HG03575 (cell line): ENCODE data around the gene TAF5L.
"Not testable (repeated sequence)": the region's sequence is repeated elsewhere in the genome, so short reads cannot be mapped to it uniquely, and the experiment has no call there.

Experiments
- ATAC-seq: cut with Tn5 transposase; IDR thresholded peaks from one replicate; pipeline ENCODE4 v1.9.1; 2021; ENCODE audit not compliant: unreplicated experiment, insufficient number of reproducible peaks, low FRiP score; ENCODE audit errors: extremely low read depth

TAF5L gene

DNA sequence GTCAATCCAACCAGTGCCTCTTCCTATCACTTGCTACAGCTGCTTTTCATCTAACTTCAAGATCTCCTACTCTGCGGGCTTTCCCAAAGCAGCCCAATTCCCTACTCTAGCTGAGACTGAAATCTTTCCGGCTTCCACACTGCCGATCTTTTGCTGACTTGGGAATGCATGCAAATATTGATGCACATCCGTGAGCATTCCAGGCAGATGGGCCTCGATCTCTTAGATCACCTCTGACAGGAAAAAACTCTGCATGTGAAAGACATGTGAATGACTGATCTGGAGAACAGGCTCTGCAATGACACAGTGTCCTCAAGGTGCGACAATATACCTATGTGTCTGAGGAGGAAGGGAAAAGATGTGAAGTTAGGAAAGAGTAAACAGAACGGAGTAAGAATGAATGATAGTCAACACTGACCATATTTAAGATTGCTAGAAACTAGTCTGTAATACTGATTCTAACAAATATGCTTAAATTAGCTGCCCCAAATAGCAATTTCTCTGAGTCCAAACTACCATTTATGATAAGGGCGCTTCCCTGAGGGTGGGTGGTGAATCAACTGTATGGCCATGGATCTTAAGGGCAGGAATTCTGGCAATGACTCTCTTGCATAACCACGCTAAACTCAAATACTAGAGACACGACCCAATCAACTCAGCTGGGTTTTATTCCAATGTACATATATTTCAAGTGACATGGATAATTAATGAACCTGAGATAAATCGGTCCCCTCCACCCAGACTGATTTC lies 8.4 kb downstream of the TAF5L start:
- no peak for ATAC-seq

DNA sequence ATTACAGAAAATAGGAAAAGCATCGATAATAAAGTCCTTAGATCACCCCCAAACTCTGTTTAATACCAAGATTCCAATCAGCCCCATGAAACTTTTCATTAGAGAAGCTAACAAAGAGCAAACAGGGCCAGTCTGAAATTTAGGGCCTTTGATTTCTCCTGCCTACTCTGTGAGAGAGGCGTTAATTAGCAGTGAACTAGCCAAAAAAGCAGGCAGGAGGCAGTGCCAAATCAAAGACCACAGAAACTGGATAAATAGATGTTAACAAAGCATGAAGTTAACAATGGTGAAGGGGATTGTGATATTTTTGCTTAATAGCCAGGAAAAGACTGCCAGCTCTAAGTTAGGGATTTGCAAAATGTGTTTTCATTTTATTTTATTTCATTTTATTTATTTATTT lies 11.2 kb downstream of the TAF5L start:
- ATAC-seq, result no peak

DNA sequence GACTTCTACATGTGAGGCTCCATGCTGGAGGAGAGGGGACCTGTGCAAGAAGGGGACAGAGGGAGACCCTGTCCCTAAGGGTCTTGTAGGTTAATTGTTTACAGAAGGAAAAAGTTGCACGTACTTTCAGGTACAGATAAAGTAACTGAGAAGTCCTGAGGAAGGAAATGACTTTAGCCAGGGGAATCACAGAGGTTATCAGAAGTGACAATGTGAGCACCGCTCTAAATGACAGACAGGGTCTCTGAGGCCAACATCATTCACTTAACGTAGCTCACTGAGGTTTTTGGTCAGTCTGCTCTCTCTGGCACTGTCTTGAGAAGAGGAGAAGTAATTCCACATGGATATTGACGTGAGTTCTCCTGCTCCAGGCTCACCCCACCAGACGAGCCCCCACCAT lies 12.0 kb downstream of the TAF5L start:
- no peak for ATAC-seq

DNA sequence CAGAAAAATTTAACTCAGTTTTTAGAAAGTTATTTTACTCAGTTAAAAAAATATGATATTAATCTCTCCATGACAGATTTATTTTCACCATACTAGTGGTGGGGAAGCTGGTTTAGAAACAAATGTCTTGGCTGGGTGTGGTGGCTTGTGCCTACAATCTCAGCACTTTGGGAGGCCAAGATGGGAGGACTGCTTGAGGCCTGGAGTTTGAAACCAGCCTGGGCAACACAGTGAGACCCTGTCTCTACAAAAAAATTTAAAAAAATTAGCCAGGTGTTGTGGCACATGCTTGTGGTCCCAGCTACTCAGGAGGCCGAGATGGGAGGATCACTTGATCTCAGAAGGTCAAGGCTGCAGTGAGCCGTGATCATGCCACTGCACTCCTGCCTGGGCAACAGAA lies 17.3 kb downstream of the TAF5L start:
- no peak for ATAC-seq

DNA sequence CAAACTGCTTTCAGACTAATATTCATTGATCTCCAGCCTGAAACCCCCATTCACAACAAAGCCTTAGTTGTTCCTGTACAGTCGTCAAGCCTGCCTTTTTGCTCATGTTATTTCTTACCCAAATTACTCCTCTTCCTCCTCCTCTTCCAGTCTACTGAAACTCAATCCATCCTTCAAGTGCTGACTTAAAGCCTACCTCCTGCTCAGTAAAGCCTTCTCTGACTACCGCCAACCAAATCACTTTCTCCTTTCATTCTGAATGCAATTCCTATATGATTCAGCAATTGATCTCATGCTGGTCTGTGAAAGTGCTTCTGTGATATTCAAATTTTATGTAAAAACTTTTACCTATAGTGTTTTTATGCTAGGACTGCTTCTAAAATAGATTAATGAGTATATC lies 18.6 kb downstream of the TAF5L start:
- no peak for ATAC-seq

DNA sequence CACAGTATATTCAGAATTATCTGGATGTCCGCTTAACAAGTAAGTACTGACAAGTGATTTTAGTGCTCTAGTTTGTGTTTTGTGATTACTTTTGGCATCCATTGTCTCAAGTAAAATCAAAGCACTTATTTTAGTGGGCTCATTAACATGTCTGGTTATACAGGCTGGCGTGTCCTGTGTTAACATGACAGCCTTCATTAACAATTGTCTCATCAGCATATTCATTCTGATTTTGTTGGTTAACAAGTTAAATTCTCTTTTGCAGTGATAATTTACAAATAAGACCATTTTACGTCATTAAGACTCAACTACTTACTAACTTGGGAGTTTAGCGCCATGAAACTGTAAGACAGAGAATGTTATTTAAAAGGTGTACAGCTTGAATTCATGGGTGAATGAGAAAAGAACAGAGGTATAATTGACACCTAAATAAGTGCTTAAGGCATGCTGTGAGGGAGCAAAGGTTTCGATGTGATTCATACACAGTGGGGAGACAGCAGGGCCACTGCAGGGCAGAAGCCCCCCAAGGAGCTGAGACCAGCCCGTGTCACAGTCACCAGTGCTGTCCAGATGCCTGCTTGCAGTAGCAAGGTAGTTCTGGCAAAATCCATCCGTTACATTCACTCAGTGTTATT lies 22.4 kb downstream of the TAF5L start:
- no peak for ATAC-seq

DNA sequence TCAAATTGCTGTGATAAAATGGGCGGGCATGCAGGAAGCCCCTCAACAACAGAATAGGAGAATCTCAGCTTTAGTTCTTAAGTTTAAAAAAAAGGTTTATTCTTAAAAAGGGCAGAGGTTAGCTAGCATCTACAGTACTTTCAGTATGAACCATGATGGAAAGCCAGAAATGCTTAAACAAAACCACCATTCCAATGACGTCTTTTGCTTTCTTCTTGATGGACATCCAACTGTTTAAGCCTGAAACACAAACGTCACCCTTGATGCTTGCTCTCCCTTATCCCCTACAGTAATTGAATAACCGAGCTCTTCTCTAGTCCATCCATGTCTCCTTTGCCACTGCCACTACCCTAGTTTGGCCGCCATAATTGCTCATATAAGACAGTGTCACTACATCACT lies 25.7 kb downstream of the TAF5L start:
- ATAC-seq, result no peak

DNA sequence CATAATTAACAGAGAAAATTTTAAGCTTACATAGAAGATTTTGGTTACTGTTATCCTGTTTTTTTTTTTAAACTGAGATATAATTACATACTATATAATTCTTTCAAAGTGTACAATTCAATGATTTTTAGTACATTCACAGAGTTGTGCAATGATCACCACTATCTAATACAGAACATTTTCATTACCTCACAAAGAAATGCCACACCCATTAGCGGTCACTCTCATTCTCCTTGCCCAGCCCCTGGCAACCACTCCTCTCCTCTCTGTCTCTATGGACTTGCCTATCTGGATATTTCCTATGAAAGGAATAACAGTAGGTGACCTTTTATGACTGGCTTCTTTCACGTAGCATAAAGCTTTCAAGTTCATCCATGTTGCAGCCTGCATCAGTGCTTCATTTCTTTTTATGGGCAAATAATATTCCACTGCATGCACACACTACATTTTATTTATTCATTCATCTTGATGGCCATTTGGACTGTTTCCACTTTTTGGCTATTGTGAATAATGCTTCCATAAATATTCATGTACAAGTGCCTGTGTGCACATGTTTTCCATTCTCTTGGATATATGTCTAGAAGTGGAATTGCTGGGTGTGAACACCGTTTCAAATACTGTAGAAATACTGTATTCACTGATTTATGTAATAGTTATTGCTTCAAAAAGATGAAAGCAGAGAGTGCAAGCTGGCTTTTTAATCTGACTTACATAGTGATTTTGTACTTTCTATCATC lies 26.5 kb downstream of the TAF5L start:
- no peak for ATAC-seq

DNA sequence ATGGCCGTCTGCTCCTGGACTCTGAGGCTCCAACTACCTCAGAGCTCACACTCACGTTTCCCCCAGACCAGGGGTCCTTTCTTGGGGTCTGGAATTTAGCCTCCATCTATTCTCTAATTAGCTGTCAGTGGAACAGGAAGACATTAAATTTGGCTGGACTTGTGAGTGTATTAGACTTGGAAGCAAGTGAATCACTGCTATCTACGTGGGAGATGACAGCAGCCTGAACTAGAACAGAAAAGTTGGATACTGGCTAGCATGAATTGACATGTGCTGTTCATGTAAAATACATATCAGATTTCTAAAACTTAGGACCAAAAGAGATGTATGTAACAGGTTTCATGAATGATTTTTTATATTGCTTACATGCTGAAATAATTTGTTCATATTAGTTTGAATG lies 28.0 kb downstream of the TAF5L start:
- ATAC-seq, result no peak

DNA sequence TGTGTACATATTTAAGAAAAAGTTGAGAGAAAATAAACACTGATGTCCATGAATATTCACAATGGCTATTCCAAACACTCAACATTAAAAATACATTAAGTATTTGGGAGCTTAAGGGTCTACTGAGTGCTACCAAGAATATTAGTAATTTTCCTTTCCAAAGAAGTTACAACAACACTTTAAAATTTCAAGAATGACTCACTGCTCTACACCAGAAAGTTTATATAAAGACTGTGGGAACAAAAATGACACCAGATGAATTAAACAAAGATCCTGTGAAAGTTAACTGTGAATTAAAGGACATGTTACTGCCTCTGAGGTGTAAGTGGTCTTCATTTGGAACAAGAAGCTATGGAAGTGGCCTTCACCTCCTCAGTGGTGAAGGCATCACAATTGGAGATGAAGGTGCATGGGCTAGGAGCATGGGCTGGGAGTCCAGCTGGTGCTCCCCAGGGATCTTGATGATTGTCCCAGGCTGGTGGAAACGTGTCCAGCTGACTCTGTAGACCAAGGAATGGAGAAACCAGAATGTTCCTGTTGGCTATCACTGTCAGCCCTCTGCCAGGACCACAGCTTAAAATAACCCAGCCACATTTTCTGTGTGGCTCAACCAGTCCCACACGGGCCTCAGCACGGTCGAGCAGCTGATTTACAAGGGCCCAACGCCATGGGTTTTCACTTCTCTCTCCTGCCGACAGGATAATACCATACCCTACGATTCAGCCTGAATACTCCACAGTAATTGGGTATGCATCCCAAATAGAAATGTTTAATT lies 28.8 kb downstream of the TAF5L start:
- no peak for ATAC-seq

DNA sequence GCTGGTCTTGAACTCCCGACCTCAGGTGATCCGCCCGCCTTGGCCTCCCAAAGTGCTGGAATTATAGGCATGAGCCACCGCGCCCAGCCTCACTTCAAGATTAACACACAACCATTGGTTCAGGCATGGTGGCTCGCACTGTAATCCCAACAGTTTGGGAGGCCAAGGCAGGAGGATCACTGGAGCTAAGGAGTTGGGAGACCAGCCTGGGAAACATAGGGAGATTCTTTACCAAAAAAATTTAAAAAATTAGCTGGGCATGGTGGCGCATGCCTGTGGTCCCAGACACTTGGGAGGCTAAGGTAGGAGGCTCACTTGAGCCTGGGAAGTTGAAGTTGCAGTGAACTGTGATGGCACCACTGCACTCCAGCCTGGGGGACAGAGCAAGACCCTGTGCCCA lies 30.0 kb downstream of the TAF5L start:
- ATAC-seq, result not testable (repeated sequence)

DNA sequence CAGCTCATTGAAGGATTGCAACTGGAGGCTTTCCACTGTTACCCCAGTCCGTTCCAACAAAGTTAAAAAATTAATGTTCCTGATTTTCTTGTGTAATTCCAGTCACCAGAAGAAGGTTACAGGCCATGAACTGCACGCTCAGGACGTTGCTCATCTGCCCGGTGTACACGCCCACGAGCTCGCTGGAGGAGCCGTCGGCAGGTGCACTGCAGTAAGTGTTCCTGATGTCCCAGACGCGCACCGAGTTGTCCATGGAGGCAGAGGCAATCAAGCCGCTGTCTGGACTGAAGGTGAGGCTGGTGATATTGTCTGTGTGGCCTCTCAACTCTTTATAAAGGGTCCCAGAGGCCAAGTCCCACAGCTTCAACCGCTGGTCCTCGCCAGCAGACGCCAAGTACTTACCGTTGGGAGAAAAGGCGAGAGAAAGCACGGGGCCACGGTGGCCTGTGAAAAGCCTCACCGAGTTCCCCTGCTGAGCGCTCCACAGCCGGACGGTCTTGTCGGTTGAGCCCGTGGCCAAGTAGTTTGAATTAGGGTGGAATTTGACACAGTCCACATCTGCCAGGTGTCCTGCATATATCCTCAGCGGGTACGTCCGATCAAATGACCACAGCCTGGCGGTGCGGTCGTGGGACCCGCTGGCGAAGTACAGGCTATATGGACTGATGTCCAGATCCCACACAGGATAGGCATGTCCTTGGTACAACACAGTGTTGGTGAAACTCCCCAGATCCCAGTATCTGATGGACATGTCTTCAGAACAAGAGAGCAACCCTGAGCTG lies 31.5 kb downstream of the TAF5L start:
- no peak for ATAC-seq

DNA sequence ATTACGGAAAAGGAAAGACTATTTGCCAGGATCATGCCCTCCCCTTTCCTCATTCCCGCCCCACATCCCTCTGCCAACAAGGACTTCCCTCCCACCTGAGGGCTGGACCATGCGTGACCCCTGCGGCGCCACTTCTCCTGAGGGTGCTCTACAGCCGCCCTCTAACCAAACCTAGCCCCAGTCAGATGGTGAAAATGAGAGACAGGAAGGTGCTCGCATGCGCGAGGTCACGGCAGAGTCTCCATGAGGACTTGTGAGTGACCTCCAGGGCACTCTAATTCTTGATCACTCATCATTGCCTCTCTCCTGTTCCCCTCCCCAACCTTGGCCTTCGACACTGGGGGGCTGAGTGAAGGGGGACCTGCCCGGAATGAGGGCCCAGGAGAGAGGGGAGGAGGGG lies 32.1 kb downstream of the TAF5L start:
- no peak for ATAC-seq

DNA sequence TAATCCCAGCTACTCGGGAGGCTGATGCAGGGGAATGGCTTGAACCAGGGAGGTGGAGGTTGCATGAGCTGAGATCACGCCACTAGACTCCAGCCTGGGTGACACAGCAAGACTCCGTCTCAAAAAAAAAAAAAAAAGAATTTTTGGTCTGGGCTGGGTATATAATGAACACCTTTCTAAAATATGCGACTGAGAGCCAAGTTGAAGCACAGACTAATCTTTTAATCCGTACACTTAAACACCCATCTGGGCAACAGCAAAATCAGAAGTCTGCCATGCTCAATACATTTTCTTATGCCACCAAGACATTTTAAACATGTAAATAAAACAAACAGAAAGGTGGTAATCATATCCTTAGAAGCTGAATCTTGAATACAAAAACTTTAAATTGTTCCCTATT lies 35.8 kb downstream of the TAF5L start:
- no peak for ATAC-seq

DNA sequence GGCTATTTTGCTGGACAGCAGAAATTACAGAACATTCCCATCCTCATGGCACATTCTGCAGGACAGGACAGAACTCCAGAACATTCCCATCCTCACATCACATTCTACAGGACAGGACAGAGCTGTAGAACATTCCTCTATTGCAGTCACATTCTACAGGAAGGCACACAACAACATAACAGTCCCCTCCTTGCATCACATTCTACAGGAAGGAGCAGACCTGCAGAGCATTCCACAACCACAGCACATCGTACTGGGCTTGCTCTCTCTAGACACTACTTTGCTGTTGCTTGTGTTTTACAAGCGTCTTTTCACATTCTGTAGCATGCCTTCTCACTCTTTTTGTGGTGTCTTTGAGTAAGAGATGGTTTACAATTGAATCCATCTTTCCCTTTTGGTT lies 40.6 kb downstream of the TAF5L start:
- ATAC-seq, result no peak

DNA sequence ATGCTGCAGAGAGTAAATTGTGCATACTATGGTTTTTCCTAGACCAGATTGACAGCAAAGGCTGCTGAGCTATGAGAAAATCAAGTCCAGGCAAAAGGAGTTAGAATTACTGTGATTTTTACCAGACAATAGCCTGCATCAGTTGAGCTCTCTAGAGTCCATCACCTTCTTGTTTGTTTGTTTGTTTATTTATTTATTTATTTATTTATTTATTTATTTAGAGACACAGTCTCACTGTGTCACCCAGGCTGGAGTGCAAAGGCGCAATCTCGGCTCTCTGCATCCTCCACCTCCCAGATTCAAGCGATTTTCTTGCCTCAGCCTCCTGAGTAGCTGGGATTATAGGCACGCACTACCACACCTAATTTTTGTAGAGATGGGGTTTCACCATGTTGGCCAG lies 43.2 kb downstream of the TAF5L start:
- ATAC-seq, result no peak

DNA sequence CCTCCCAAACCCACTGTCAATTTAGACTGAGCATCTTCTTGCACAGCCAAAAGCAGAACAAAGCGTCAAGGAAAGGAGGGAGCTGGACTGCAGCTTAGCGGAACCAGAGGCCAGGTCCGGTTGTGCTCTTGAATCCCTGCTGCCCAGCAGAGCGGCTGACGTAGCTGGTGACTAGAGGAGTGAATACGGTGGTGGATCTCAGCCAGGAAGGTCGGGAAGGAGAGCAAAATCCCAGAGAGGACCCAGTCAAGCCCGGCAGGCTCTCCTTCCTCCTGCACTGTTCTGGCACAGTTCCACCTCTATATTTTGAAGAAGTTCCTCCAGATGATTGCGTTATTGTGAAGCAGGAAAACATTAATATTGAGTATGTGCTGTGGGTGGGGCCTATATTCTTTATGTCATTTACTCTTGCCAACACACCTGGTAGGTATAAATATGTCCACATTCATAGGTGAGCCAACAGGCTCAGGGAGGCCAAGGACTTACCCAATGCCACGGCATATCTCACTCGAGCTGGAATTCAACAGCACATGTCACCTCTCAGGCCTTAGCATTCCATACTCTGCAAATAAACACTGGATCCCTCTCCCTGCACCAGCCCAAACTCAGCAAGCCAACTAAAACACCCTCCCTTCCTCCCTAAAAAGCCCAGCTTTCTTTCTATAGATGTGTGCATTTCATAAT lies 43.8 kb downstream of the TAF5L start:
- no peak for ATAC-seq

DNA sequence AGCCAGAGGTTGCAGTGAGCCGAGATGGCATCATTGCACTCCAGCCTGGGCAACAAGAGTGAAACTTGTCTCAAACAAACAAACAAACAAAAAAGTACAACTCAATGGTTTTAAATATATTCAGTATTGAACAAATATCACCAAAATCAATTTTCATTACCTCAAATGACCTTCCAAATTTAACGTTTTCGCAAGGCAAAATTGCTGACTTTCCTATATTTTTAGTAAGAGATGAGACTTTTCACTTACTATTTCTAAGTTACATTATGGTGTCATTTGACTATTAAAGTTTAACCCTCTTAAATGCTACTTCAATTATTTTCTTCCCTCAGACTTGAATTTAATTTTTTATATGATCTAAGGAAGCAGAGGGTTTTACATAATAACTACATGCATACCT lies 44.4 kb downstream of the TAF5L start:
- ATAC-seq, result no peak
